Psoas muscle (tissue), 8 donors: Measurements from ENCODE around the gene GHR. TPM values are rescaled to one million over a fixed set of nuclear protein-coding genes. Genes with fewer than 3 reads are reported as not detected.

ENCODE experiments used
- ATAC-seq, 4 donors: fragments of 200-7000 bp; cut with Tn5 transposase; one replicate each; pipeline ENCODE4 v1.9.1; 2020; ENCODE audit warnings: moderate library complexity in 3 of 4, mild to moderate bottlenecking in 2 of 4
- DNase-seq, 2 donors: peaks; one replicate each; pipeline ENCODE4 v3.0.0-alpha.2; 2020
- H3K27ac ChIP-seq: fragments of 200-600 bp; one replicate; pipeline ENCODE4 v1.8.0; 2022
- H3K27me3 ChIP-seq, 3 donors: fragments of 200-600 bp in 1 of 3; one replicate each; pipeline versions ENCODE4 v1.6.1 to v1.8.0; 2013 to 2022; ENCODE audit warnings: low read length in 2 of 3, mild to moderate bottlenecking in 2 of 3, moderate library complexity in 1 of 3; ENCODE audit not compliant: insufficient read depth in 3 of 3
- H3K36me3 ChIP-seq, 2 donors: fragments of 200-600 bp in 1 of 2; one replicate each; pipeline versions ENCODE4 v1.6.1 to v1.8.0; 2013 to 2022; ENCODE audit warnings: low read depth in 1 of 2, mild to moderate bottlenecking in 1 of 2, moderate library complexity in 1 of 2; ENCODE audit not compliant: insufficient read depth in 1 of 2
- H3K4me1 ChIP-seq: fragments of 200-600 bp; one replicate; pipeline ENCODE4 v1.8.0; 2022
- H3K4me3 ChIP-seq: fragments of 200-600 bp; one replicate; pipeline ENCODE4 v1.8.0; 2022; ENCODE audit warnings: mild to moderate bottlenecking
- H3K9me3 ChIP-seq: fragments of 200-600 bp; one replicate; pipeline ENCODE4 v1.8.0; 2022
- WGBS, 3 donors: extraction: QIAGEN DNeasy Blood & Tissue Kit; methylation state at CpG; one replicate each; pipeline versions ENCODE4 v1.1.6 to v1.1.7; 2013; 5-methylcytosine and 5-hydroxymethylcytosine counted together
- intact Hi-C, 2 donors: fragments of 100-400 bp; cut with DNase I; formaldehyde crosslinking; loops; one replicate each; pipeline versions ENCODE4 v1.11.0 to v1.14.2; 2022
- polyA plus RNA-seq, 3 donors: library from polyadenylated mRNA; stranded (reverse); fragments of 200-250 nt; gene quantifications; one replicate each; pipeline ENCODE4 v1.2.3, GENCODE V29; 2013
- total RNA-seq, 4 donors: library from RNA; stranded (reverse); fragmentation: NEBNext Ultra II Directional in 2 of 4; extraction: Animal tissue kit (Norgen Biotek cat#: 25700) in 2 of 4; gene quantifications; one replicate each; pipeline versions ENCODE4 v1.2.1 to v1.2.4, GENCODE V29; 2021 to 2023
- TF ChIP-seq, protein P1 (sequence below): fragments of 200-600 bp; IDR thresholded peaks from one replicate; pipeline ENCODE4 v1.8.0; 2022; ENCODE audit warnings: antibody characterized with exemption
- donor health status: healthy with polysubstance abuse.
- donor health status: DM: no; HTN: no; CAD: no; lungs with moderate emphysema.
- donor health status: Bipolar disorder and iron deficiency.
- donor health status: healthy.
- donor health status: DM: yes; HTN: yes; CAD: no.
- donor health status: DM: no; HTN: no; CAD: no.
- donor health status: DM: no; HTN: no; CAD: no.
- donor health status: DM: yes; HTN: yes; CAD: no.

GHR gene
- total and polyA plus RNA-seq, 7 donors, result 12.4 to 60.3 (median 32.1) TPM

DNA sequence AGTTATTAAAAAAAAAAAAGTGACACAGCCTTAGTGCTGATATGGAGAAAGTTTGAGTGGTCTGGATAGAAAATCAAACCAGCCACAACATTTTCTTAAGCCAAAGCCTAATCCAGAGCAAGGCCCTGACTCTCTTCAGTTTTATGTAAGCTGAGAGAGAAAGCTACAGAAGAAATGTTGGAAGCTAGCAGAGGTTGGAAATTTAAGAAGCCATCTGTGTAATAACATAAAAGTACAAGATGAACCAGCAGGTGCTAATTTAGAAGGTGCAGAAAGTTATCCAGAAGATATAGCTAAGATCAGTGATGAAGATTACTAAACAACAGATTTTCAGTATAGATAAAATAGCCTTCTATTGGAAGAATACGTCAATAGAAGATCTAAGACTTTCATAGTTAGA lies 102.9 kb downstream of the GHR start:
- peak in 3 of 4 donors; percentile 37 to 86 (median 51) for ATAC-seq
- DNase-seq, result no peak
- H3K27ac ChIP-seq, result peak overlapping the region; percentile 71
- intact Hi-C loops, result no loop called here
- H3K27me3 ChIP-seq, result no peaks in the 10 kb centered on the region
- no peak overlapping the region for H3K4me3 ChIP-seq
- H3K9me3 ChIP-seq, result peaks cover 9% of the 10 kb centered on the region
- no peaks in the 10 kb centered on the region for H3K36me3 ChIP-seq
- H3K4me1 ChIP-seq, result peaks cover 60% of the 10 kb centered on the region
- TF ChIP-seq, protein P1, sequence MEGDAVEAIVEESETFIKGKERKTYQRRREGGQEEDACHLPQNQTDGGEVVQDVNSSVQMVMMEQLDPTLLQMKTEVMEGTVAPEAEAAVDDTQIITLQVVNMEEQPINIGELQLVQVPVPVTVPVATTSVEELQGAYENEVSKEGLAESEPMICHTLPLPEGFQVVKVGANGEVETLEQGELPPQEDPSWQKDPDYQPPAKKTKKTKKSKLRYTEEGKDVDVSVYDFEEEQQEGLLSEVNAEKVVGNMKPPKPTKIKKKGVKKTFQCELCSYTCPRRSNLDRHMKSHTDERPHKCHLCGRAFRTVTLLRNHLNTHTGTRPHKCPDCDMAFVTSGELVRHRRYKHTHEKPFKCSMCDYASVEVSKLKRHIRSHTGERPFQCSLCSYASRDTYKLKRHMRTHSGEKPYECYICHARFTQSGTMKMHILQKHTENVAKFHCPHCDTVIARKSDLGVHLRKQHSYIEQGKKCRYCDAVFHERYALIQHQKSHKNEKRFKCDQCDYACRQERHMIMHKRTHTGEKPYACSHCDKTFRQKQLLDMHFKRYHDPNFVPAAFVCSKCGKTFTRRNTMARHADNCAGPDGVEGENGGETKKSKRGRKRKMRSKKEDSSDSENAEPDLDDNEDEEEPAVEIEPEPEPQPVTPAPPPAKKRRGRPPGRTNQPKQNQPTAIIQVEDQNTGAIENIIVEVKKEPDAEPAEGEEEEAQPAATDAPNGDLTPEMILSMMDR, result no peak
- WGBS, 3 donors, result 41 to 93% (median 42%) methylated on average over 1 of the region's 1 CpG

GRCh38 chr5:42531611-42532010 lies 108.4 kb downstream of the GHR start:
- DNase-seq, result no peak
- no peak overlapping the region for H3K4me3 ChIP-seq
- no peaks in the 10 kb centered on the region for H3K27me3 ChIP-seq
- TF ChIP-seq, protein P1, result no peak
- peaks cover 23% of the 10 kb centered on the region for H3K9me3 ChIP-seq
- no peak for ATAC-seq
- no peaks in the 10 kb centered on the region for H3K36me3 ChIP-seq
- peaks cover 18% of the 10 kb centered on the region for H3K4me1 ChIP-seq
- 79 to 91% (median 79%) methylated on average over 2 of the region's 2 CpGs for WGBS, 3 donors
- no peak overlapping the region for H3K27ac ChIP-seq
- intact Hi-C loops, result no loop called here

GRCh38 chr5:42542106-42542505 lies 118.9 kb downstream of the GHR start:
- Histone ChIP-seq H3K36me3 (no peaks in the 10 kb centered on the region), H3K27ac (no peak overlapping the region), H3K4me3 (no peak overlapping the region), H3K27me3 (no peaks in the 10 kb centered on the region), H3K9me3 (peaks cover 8% of the 10 kb centered on the region), H3K4me1 (peaks cover 21% of the 10 kb centered on the region)
- ATAC-seq, result no peak
- no peak for DNase-seq
- intact Hi-C loops, result no loop called here
- TF ChIP-seq, protein P1, result no peak

DNA sequence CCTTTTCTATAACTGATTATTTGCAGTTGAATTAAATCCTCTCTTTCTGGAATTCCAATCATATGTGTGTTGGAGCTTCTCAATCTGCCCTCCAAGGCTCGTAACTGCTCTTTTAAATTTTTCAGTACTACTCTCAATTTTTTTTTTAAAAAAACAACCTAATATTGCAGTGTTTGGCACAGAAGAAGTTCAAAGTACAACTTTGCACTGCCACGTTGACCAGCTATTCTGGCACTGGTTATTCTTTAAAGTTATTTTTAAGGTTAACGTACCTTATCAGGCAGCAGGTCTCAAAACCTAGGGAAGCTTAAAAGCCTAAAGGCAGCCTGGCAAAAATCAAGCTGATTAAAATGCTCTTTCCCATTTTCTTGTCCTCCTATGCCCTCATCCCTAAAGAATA lies 120.5 kb downstream of the GHR start:
- H3K36me3 ChIP-seq, result no peaks in the 10 kb centered on the region
- H3K27ac ChIP-seq, result no peak overlapping the region
- DNase-seq, result no peak
- H3K27me3 ChIP-seq, result no peaks in the 10 kb centered on the region
- ATAC-seq, result no peak
- peaks cover 8% of the 10 kb centered on the region for H3K9me3 ChIP-seq
- peaks cover 36% of the 10 kb centered on the region for H3K4me1 ChIP-seq
- TF ChIP-seq, protein P1, result no peak
- intact Hi-C loops, result no loop called here
- WGBS, 3 donors, result 35 to 69% (median 39%) methylated on average over 3 of the region's 3 CpGs
- no peak overlapping the region for H3K4me3 ChIP-seq

DNA sequence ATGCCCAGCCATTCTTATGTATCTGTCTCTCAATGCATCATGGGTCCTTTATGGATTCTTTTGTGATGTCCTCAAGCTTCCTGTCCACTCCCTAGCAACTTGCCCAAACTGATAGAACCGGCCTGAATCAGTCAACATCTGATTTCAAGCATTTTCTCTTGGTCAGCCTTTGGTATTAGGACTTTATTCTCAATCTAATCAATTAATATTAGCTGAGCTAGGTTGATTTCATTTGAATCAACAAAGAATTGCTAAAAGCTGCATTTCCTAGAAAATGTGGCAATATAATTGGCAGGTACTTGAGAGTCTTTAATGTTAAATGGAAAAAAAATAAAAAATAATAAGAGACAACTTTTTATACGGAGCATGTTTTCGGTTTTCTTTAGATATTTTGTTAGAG lies 121.8 kb downstream of the GHR start:
- 93 to 97% (median 94%) methylated on average over 3 of the region's 3 CpGs for WGBS, 3 donors

More for the DNA sequence above, 121.8 kb downstream of the GHR start:
- H3K4me1 ChIP-seq, result peaks cover 36% of the 10 kb centered on the region
- H3K9me3 ChIP-seq, result peaks cover under 1% of the 10 kb centered on the region
- no peak overlapping the region for H3K27ac ChIP-seq
- no peaks in the 10 kb centered on the region for H3K36me3 ChIP-seq
- intact Hi-C loops, result no loop called here
- no peak overlapping the region for H3K4me3 ChIP-seq
- ATAC-seq (no peak), DNase-seq (no peak)
- TF ChIP-seq, protein P1, result no peak
- no peaks in the 10 kb centered on the region for H3K27me3 ChIP-seq
